Measurements from ENCODE around the gene COLEC12.

Gene COLEC12

DNA sequence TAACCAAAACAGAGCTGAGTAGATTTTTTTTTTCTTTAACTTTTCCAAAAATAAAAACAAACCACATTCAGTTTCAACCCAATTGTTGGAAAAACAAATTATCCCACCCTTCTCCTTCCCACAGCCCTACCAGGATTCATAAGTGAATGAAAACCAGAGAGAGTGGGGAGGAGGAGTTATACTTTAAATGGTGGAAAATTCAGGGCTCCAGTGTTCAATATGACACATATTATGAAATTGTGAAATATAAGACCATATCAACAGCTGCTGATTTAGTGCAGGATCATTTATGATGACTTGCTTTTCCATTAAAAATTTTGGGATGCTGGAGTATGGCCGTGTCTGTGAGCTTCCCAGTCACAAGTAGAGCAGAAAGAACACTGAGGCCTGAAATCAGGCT is 26.7 kb downstream of the COLEC12 start:
- DNase-seq (ENCODE audit: low read depth): no peak

- DNase-seq (ENCODE audit: low read depth): no peak
These were observed 28.8 kb downstream of the COLEC12 start for GRCh38 chr18:471716-472115.

DNA sequence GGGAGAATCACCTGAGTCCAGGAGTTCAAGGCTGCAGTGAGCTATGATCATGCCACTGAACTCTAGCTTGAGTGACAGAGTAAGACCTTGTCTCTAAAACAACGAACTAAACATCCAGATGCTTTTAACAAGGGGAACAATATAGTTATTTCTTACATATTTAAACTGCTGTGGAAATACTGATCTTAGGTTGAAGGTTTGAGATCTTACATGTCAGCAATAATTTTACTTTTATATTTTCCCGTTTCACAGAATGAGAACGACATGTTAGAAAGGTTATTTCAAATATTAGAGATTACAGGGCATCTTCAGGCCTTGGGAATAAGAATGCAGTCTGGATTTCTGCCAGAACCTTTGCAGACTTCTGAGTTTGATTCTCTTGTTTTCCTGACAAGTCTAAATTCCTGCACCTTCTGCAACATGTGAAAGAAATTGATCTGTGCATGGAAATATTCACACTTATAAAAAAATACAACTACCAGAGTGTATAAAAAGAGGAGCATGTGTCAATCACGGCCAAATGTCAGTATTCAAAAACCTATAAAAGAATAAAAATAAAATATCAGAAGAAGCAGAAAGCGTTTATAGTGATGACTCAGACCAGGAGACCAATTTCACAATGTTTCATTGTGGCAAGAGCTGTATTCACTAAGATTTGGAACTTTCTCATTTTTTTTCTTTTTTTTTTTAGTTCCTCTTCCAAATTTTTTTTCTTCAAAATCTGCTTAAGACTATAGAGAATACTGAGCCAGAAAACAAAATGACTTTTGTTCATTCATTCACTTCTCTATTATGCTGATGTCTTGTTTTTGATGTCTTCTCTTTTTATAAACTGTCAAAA is 29.6 kb downstream of the COLEC12 start:
- DNase-seq (ENCODE audit: low read depth): no peak

- DNase-seq (ENCODE audit: low read depth): no peak
These were observed 31.3 kb downstream of the COLEC12 start for GRCh38 chr18:468955-469790.

GRCh38 chr18:463827-464541 is 36.5 kb downstream of the COLEC12 start:
- no peak for DNase-seq (ENCODE audit: low read depth)

DNA sequence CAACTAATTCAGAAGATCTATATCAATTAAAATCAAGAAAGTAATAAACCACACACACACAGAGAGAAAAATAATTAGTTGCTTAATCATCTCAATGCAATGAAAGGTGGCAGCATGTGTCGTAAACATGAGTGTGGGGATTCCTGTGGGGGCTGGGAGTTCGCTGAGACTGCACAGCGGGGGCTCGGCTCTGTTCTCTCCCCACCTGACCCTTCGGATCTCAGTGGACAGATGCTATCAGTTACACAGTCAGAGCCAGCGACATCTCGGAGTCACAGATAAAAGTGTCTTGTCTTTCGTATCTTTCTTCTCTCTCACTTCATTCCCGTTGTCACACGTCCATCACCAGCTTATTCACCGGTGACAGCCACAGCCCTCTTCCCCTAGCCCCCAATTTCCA is 37.1 kb downstream of the COLEC12 start:
- DNase-seq (ENCODE audit: low read depth): no peak

- DNase-seq (ENCODE audit: low read depth): no peak
These were observed 38.7 kb downstream of the COLEC12 start for GRCh38 chr18:461762-462161.

DNA sequence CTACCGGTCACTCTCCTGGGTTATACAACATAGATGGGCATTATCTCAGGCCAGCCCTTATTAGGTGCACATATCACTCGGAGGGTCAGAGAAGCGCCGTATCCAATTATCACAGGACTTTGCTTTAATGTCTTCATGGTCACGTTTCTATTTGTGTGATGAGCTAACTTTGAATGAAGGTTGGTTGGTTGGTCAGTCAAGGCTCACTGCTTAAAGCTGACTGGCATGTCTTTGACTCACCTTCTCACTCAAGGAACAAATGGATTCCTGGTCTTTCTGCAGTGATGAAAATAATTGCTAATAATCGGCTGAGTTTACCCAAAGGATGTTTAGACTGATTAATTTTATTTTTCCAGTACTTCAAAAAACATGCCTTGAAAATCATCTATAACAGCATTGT is 39.7 kb downstream of the COLEC12 start:
- DNase-seq (ENCODE audit: low read depth): no peak

GRCh38 chr18:459814-460593 is 40.5 kb downstream of the COLEC12 start:
- no peak for DNase-seq (ENCODE audit: low read depth)

- DNase-seq (ENCODE audit: low read depth): no peak
These were observed 42.7 kb downstream of the COLEC12 start for GRCh38 chr18:457521-458412.

- no peak for DNase-seq (ENCODE audit: low read depth)
These were observed 43.4 kb downstream of the COLEC12 start for GRCh38 chr18:457140-457519.

DNA sequence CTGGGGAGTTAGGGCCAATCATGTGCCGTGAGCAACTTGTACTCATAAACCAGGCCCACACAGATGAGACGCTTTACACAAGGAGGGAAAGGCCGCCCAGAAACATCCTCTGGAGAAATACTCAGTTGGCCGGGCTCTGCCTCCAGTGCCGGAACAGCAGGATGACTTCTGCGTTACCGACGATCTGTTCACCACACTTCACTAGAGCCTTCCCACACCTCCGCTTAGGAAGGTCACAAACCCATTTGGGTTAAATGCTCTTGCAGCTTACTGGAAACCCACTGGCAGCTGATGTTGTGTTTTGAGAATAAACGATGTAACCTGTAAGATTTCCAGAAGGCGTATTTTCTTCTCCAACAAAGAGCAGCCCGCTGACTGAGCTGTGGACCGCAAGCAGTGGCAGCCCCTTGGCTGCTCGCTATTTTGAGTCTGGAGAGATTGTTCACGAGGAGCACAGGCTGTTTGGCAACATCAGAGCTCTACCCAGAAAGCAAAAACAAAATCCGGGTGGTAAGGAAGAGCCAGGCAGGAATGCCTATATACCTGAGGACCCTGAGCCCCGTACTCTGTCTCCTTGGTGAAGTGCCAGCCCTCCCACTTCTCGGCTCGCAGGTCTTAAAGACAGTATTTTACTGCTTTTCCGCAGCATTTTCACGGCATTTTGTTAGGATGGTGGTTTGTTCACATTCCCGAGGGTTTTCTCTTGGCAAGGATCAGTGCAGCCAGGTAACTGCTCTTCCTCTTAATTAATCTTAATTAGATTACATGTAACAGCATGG is 44.0 kb downstream of the COLEC12 start:
- no peak for DNase-seq (ENCODE audit: low read depth)

DNA sequence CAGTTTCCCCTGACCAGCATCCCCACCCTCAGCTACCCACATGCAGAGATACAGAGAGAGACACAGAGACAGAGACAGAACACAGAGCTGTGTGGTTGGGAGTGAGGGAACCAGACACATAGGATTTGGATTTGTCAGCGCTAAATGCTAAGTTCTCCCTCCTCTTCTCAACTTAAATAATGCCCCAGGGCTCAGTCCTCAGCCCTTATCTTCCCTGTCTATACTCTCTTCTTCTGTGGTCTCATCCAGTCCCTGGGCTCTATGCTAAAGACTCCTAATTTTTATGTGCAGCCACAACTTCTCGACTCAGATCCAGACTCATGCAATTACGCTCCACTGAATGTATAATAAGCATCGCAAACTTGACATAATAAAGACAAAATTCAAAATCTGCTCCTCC is 47.1 kb downstream of the COLEC12 start:
- DNase-seq (ENCODE audit: low read depth): no peak

DNA sequence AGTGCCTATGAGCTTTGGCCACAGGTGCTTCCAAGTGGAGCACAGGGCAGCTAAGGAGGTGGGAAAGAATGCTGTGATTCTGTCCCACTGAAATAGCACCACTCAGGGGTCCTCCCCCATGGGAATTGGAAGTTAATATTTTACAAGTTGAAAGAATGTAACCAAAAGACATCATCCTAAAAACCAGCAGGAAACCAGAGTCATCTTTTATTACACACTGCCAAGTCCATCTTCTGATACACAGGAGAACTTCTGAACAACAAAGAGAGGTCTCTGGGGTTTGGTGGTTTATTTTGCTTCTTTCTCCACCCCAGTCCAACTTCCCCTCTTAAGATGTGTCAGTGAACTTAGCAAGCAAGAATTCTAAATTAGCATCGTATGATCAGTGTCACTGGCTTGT is 47.7 kb downstream of the COLEC12 start:
- DNase-seq (ENCODE audit: low read depth): no peak

GRCh38 chr18:449374-449773 is 51.1 kb downstream of the COLEC12 start:
- no peak for DNase-seq (ENCODE audit: low read depth)

GRCh38 chr18:448116-448790 is 52.2 kb downstream of the COLEC12 start:
- DNase-seq (ENCODE audit: low read depth): no peak

DNA sequence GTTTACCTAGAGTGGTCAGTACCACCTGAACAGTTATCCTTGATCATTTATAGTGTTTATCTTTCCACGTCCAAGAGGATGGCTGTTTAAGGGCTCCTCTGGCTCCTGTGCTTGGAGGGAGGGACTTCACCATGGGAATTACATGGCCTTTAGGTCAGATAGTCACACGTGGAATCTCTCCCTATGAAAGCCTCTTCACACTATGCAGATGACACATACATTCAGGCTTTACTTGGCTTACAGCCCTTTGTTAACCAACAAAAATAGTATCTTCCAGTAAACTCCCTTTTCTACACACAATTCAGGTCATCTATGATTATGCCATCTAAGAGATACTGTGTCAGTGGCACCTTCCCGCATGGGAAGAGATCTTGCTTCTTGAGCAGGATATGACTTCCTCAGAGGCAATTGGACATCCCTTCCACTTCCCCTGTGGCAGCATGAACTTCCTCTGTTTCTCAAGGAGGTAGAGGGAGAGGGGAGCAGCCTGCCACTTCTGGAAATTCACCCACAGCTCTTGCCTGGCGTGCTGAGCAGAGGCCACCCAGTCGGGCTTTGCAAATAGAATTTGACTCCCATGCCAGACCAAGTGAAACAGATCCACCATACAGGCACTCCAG is 53.5 kb downstream of the COLEC12 start:
- no peak for DNase-seq (ENCODE audit: low read depth)

DNA sequence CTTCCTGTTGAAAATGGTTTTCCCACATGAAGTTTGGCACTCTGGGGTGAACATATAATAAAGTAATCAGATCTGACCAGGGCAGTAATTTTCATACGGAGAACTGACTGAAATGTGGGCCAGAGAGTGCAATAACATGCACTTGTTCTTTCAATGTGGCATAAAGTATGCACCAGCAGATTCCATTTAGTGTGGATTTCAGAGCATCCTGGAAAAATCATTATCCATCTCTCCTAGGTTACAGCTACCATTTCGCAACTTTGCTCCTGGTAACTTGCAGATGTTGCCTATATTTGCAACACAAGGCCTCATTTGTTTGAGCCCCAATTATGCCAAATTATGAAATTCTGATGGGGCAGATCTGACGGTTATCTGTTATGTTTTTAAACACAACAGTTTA is 55.4 kb downstream of the COLEC12 start:
- no peak for DNase-seq (ENCODE audit: low read depth)

GRCh38 chr18:438571-438970 is 61.9 kb downstream of the COLEC12 start:
- DNase-seq (ENCODE audit: low read depth): no peak
